DND-41 (cell line): ENCODE data around the gene ASXL1.

Experiments
- ATAC-seq: fragments of 200-7000 bp; cut with Tn5 transposase; 3 replicates; pipeline ENCODE4 v1.9.1; 2021; ENCODE audit warnings: low read depth; ENCODE audit not compliant: insufficient read depth
- DNase-seq: peaks from one replicate; pipeline ENCODE4 v3.0.0-alpha.2; 2020
- H2AFZ ChIP-seq: 2 replicates; pipeline ENCODE4 v1.6.0; 2012; ENCODE audit warnings: low read depth, low read length
- H3K27ac ChIP-seq: 2 replicates; pipeline ENCODE4 v1.5.1; 2012; ENCODE audit warnings: low read length, inconsistent platforms
- H3K27me3 ChIP-seq: fragments of 200-600 bp; sonication (generic); 2 replicates; pipeline ENCODE4 v1.6.0; 2012; ENCODE audit warnings: low read length, mild to moderate bottlenecking, inconsistent platforms; ENCODE audit not compliant: insufficient read depth, poor library complexity
- H3K36me3 ChIP-seq: 2 replicates; pipeline ENCODE4 v1.5.1; 2012; ENCODE audit warnings: low read length, inconsistent platforms; ENCODE audit not compliant: insufficient read depth
- H3K4me1 ChIP-seq: 2 replicates; pipeline ENCODE4 v1.5.1; 2012; ENCODE audit warnings: mild to moderate bottlenecking, low read length; ENCODE audit not compliant: insufficient read depth
- H3K4me2 ChIP-seq: 2 replicates; pipeline ENCODE4 v1.6.0; 2012; ENCODE audit warnings: mild to moderate bottlenecking, moderate library complexity, low read length, inconsistent platforms; ENCODE audit not compliant: insufficient read depth
- H3K4me3 ChIP-seq, 2 experiments: fragments of 200-600 bp in 1 of 2; shearing (Covaris generic) in 1 of 2; 2 replicates each; pipeline ENCODE4 v1.5.1; 2012 to 2016; ENCODE audit warnings: inconsistent platforms in 2 of 2, low read length in 2 of 2, mild to moderate bottlenecking in 2 of 2, low read depth in 1 of 2, moderate library complexity in 1 of 2
- H3K79me2 ChIP-seq: 2 replicates; pipeline ENCODE4 v1.6.0; 2012; ENCODE audit warnings: low read length, inconsistent platforms; ENCODE audit not compliant: insufficient read depth
- H3K9ac ChIP-seq: 2 replicates; pipeline ENCODE4 v1.6.0; 2012; ENCODE audit warnings: low read depth, mild to moderate bottlenecking, inconsistent platforms, low read length, moderate library complexity
- H3K9me3 ChIP-seq: 2 replicates; pipeline ENCODE4 v1.5.1; 2012; ENCODE audit warnings: low read length, moderate library complexity, mild to moderate bottlenecking, inconsistent platforms; ENCODE audit not compliant: insufficient read depth, severe bottlenecking
- H4K20me1 ChIP-seq: 2 replicates; pipeline ENCODE4 v1.6.0; 2012; ENCODE audit warnings: low read length; ENCODE audit not compliant: insufficient read depth
- CTCF ChIP-seq: IDR thresholded peaks from 2 replicates; pipeline ENCODE4 v1.5.1; 2012; ENCODE audit warnings: borderline replicate concordance, low read length, moderate library complexity, mild to moderate bottlenecking; ENCODE audit not compliant: poor library complexity, severe bottlenecking; ENCODE audit errors: extremely low read depth
- EZH2 ChIP-seq: IDR thresholded peaks from 3 replicates; pipeline ENCODE4 v1.6.1; 2012; ENCODE audit warnings: borderline replicate concordance, low read depth, mild to moderate bottlenecking, moderate library complexity, low read length, inconsistent platforms; ENCODE audit not compliant: severe bottlenecking

The ASXL1 gene

DNA sequence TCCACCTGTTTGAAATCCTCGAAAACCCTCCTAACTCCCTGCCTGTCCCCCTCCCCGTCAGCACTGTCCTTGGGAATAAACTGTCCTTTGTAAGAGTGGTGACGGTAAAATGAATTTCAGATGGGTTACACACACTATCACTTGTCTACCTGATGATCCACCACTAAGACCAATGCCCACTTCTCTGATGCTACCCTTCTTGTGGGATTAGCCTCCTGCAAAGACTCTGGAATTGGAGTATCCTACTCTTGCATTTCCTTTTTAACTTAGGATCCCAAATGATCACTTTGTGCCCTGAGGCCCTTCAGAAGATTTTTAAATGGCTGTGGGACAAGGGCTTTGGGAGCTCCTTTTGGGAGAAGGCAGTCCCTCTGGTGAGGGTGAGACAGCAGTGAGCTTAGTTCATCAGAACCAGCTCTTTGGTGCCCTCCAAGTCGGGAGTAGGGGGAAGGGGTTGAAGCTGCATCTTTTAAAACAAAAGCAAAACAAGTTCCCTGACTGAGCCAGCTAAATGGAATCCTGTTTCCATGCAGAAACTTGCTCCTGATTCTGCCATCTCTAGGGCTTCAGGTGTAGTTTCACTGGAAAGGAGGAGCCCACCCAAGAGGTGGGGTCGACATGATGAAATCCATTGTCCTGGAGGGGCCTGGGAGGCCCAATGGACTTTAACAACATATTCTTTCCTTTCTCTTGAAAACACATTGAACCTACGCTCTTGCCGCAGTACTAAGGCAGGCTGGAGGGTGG is 86.5 kb downstream of the ASXL1 start:
- H2AFZ ChIP-seq, result no peak overlapping the region
- H3K4me1 ChIP-seq, result no peaks in the 10 kb centered on the region
- no peak for ATAC-seq
- peaks cover 95% of the 10 kb centered on the region for H3K36me3 ChIP-seq
- H3K9ac ChIP-seq, result no peak overlapping the region
- H3K27ac ChIP-seq, result no peak overlapping the region
- TF ChIP-seq EZH2, result no peak
- no peak for TF ChIP-seq CTCF
- no peaks in the 10 kb centered on the region for H3K27me3 ChIP-seq
- H3K4me3 ChIP-seq, result no peak overlapping the region
- H3K9me3 ChIP-seq, result no peaks in the 10 kb centered on the region
- H3K79me2 ChIP-seq, result peaks cover 2% of the 10 kb centered on the region; the same call in 1 of the 2 replicates
- H4K20me1 ChIP-seq, result peaks cover 50% of the 10 kb centered on the region
- DNase-seq, result no peak
- no peak overlapping the region for H3K4me2 ChIP-seq

DNA sequence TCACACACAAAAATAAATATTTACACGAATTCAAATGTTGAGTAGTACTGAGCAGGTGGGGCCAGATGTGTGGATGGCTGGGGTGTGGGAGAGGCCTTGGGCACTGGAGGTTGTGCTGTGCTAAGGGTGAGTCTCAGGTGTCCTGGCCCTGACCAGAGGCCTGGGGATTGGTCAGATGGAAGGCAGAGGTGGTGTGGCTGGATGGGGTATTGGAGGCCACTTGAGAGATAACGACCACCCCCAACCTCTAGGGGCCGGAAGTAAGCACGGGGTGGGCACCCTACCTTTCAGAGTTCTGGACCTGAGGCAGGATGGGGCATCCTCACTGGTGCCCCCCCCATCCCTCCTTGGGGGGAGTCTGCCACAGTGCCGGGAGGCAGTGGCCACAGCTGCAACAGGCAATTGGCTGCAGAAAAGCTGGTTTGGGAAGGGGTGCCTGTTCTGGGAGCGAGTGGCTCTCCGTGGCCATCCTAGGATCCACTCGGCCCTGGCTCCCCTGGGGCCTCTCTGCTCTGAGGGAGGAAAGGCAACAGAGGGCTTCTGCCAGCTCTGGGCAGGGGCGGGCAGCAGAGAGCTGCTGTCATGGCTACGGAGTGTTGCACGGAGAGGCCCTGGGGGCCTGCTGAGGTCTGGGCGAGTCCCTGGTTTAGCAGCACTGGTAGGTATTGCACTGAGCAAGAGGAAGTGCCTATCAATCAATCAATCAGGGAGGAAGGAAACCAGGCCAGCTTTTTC is 87.6 kb downstream of the ASXL1 start:
- H3K79me2 ChIP-seq, result peaks cover 2% of the 10 kb centered on the region; the same call in 1 of the 2 replicates
- no peaks in the 10 kb centered on the region for H3K4me1 ChIP-seq
- ATAC-seq (peak; percentile 7; the same call in 1 of the 3 replicates), DNase-seq (no peak)
- no peak for TF ChIP-seq CTCF
- no peak for TF ChIP-seq EZH2
- no peak overlapping the region for H3K9ac ChIP-seq
- H3K27me3 ChIP-seq, result no peaks in the 10 kb centered on the region
- no peak overlapping the region for H3K4me2 ChIP-seq
- H3K36me3 ChIP-seq, result peaks cover 96% of the 10 kb centered on the region
- no peak overlapping the region for H2AFZ ChIP-seq
- 0 out of 2 replicates have a peak overlapping the region, but pooled peaks have one; percentile 7 for H3K27ac ChIP-seq
- H3K9me3 ChIP-seq, result no peaks in the 10 kb centered on the region
- peaks cover 55% of the 10 kb centered on the region for H4K20me1 ChIP-seq
- no peak overlapping the region for H3K4me3 ChIP-seq

GRCh38 chr20:32446301-32447100 is 88.4 kb downstream of the ASXL1 start:
- H3K9ac ChIP-seq, result no peak overlapping the region
- no peak overlapping the region for H3K4me2 ChIP-seq
- ATAC-seq (peak; percentile 3; the same call in 1 of the 3 replicates), DNase-seq (no peak)
- peaks cover 97% of the 10 kb centered on the region for H3K36me3 ChIP-seq
- H3K9me3 ChIP-seq, result no peaks in the 10 kb centered on the region
- no peak overlapping the region for H3K4me3 ChIP-seq
- no peaks in the 10 kb centered on the region for H3K4me1 ChIP-seq
- no peaks in the 10 kb centered on the region for H3K27me3 ChIP-seq
- peaks cover 2% of the 10 kb centered on the region; the same call in 1 of the 2 replicates for H3K79me2 ChIP-seq
- TF ChIP-seq CTCF (no peak), EZH2 (no peak)
- peaks cover 61% of the 10 kb centered on the region for H4K20me1 ChIP-seq
- H2AFZ ChIP-seq, result no peak overlapping the region
- H3K27ac ChIP-seq, result no peak overlapping the region
